ENCODE measurements around the gene FOXN3.

FOXN3 gene

GRCh38 chr14:89359477-89360222 is 57.4 kb downstream of the FOXN3 start:
- no peak for DNase-seq (ENCODE audit: extremely low spot score)
- POLR2A ChIA-PET = no interaction called here
- TF ChIP-seq FOXM1 (IDR thresholded peaks at IDR 0.05; ENCODE audit: borderline replicate concordance) (no peak), ZNF384 (IDR thresholded peaks at IDR 0.05) (no peak), BHLHE40 (IDR thresholded peaks at IDR 0.05; ENCODE audit: borderline replicate concordance) (no peak), TARDBP (IDR thresholded peaks at IDR 0.05) (no peak), SUZ12 (IDR thresholded peaks at IDR 0.05) (no peak), CTBP1 (IDR thresholded peaks at IDR 0.05; ENCODE audit: borderline replicate concordance) (no peak), SP1 (IDR thresholded peaks at IDR 0.05) (no peak), L3MBTL2 (conservative IDR thresholded peaks at IDR 0.05) (no peak), HDGF (IDR thresholded peaks at IDR 0.05; ENCODE audit: borderline replicate concordance) (no peak), NFRKB (IDR thresholded peaks at IDR 0.05) (no peak), PKNOX1 (IDR thresholded peaks at IDR 0.05) (no peak)
- CTCF ChIA-PET = interaction anchor here (0.6 to 0.7 kb wide), 2 partner anchors 580 to 899 kb away, joined by 3 to 4 read pairs; no protein-coding TSS in a partner anchor

- TF ChIP-seq NFRKB (IDR thresholded peaks at IDR 0.05) (no peak), CTBP1 (IDR thresholded peaks at IDR 0.05; ENCODE audit: borderline replicate concordance) (no peak), FOXK2 (IDR thresholded peaks at IDR 0.05) (no peak), TARDBP (IDR thresholded peaks at IDR 0.05) (no peak), L3MBTL2 (conservative IDR thresholded peaks at IDR 0.05) (no peak), SP1 (IDR thresholded peaks at IDR 0.05) (no peak), FOXM1 (IDR thresholded peaks at IDR 0.05; ENCODE audit: borderline replicate concordance) (no peak), LEF1 (IDR thresholded peaks at IDR 0.05; ENCODE audit: borderline replicate concordance) (no peak), ELF4 (IDR thresholded peaks at IDR 0.05) (no peak), SUZ12 (IDR thresholded peaks at IDR 0.05) (no peak), BHLHE40 (IDR thresholded peaks at IDR 0.05; ENCODE audit: borderline replicate concordance) (no peak), ZNF384 (IDR thresholded peaks at IDR 0.05) (no peak), PKNOX1 (IDR thresholded peaks at IDR 0.05) (no peak), ARNT (IDR thresholded peaks at IDR 0.05) (no peak), FOXA1 (IDR thresholded peaks at IDR 0.05) (no peak), HDGF (IDR thresholded peaks at IDR 0.05; ENCODE audit: borderline replicate concordance) (no peak)
- ChIA-PET POLR2A (interaction anchor here (1.4 kb wide), 1 partner anchor 11 kb away, joined by 3 read pairs; no protein-coding TSS in a partner anchor), CTCF (no interaction called here)
- DNase-seq (ENCODE audit: extremely low spot score) = no peak
These were observed 59.3 kb downstream of the FOXN3 start for GRCh38 chr14:89357655-89358297.

- CTCF ChIA-PET = no interaction called here
- TF ChIP-seq LEF1 (IDR thresholded peaks at IDR 0.05; ENCODE audit: borderline replicate concordance) (no peak), BHLHE40 (IDR thresholded peaks at IDR 0.05; ENCODE audit: borderline replicate concordance) (no peak), FOXM1 (IDR thresholded peaks at IDR 0.05; ENCODE audit: borderline replicate concordance) (no peak), FOXK2 (IDR thresholded peaks at IDR 0.05) (no peak), CTBP1 (IDR thresholded peaks at IDR 0.05; ENCODE audit: borderline replicate concordance) (no peak), PKNOX1 (IDR thresholded peaks at IDR 0.05) (no peak), NFRKB (IDR thresholded peaks at IDR 0.05) (no peak), ARNT (IDR thresholded peaks at IDR 0.05) (no peak), SP1 (IDR thresholded peaks at IDR 0.05) (no peak), ZNF384 (IDR thresholded peaks at IDR 0.05) (no peak), TARDBP (IDR thresholded peaks at IDR 0.05) (no peak), HDGF (IDR thresholded peaks at IDR 0.05; ENCODE audit: borderline replicate concordance) (no peak), L3MBTL2 (conservative IDR thresholded peaks at IDR 0.05) (no peak), SUZ12 (IDR thresholded peaks at IDR 0.05) (no peak)
- no peak for DNase-seq (ENCODE audit: extremely low spot score)
- POLR2A ChIA-PET = interaction anchor here (1.4 kb wide), 1 partner anchor 12 kb away, joined by 3 read pairs; no protein-coding TSS in a partner anchor
These were observed 60.1 kb downstream of the FOXN3 start for GRCh38 chr14:89356927-89357326.

GRCh38 chr14:89356496-89356895 is 60.5 kb downstream of the FOXN3 start:
- TF ChIP-seq LEF1 (IDR thresholded peaks at IDR 0.05; ENCODE audit: borderline replicate concordance) (no peak), NFRKB (IDR thresholded peaks at IDR 0.05) (no peak), CTBP1 (IDR thresholded peaks at IDR 0.05; ENCODE audit: borderline replicate concordance) (no peak), SP1 (IDR thresholded peaks at IDR 0.05) (no peak), ARNT (IDR thresholded peaks at IDR 0.05) (no peak), ZNF384 (IDR thresholded peaks at IDR 0.05) (no peak)
- DNase-seq (ENCODE audit: extremely low spot score) = no peak
- CTCF ChIA-PET = no interaction called here
- POLR2A ChIA-PET = no interaction called here

GRCh38 chr14:89353766-89354113 is 63.3 kb downstream of the FOXN3 start:
- ChIA-PET CTCF (interaction anchor here (0.6 to 0.7 kb wide), 2 partner anchors 23 to 252 kb away, joined by 3 to 5 read pairs; no protein-coding TSS in a partner anchor), POLR2A (no interaction called here)
- TF ChIP-seq LEF1 (IDR thresholded peaks at IDR 0.05; ENCODE audit: borderline replicate concordance) (no peak), TARDBP (IDR thresholded peaks at IDR 0.05) (no peak), SUZ12 (IDR thresholded peaks at IDR 0.05) (no peak), NFRKB (IDR thresholded peaks at IDR 0.05) (no peak), FOXK2 (IDR thresholded peaks at IDR 0.05) (no peak), CTBP1 (IDR thresholded peaks at IDR 0.05; ENCODE audit: borderline replicate concordance) (no peak), L3MBTL2 (conservative IDR thresholded peaks at IDR 0.05) (no peak), SP1 (IDR thresholded peaks at IDR 0.05) (no peak), ARNT (IDR thresholded peaks at IDR 0.05) (no peak), BHLHE40 (IDR thresholded peaks at IDR 0.05; ENCODE audit: borderline replicate concordance) (no peak), PKNOX1 (IDR thresholded peaks at IDR 0.05) (no peak), FOXA1 (IDR thresholded peaks at IDR 0.05) (no peak), ZNF384 (IDR thresholded peaks at IDR 0.05) (no peak), ELF4 (IDR thresholded peaks at IDR 0.05) (no peak), HDGF (IDR thresholded peaks at IDR 0.05; ENCODE audit: borderline replicate concordance) (no peak), FOXM1 (IDR thresholded peaks at IDR 0.05; ENCODE audit: borderline replicate concordance) (no peak)
- DNase-seq (ENCODE audit: extremely low spot score) = no peak
